OCI-LY1 (cell line): Measurements from ENCODE around the gene GAN.

ENCODE experiments used
- H2AFZ ChIP-seq: fragments of 200-600 bp; sonication (generic), shearing (Covaris generic); 2 replicates; pipeline ENCODE4 v1.6.0; 2014; ENCODE audit warnings: antibody characterized with exemption, mild to moderate bottlenecking, low read length
- H3F3A ChIP-seq: fragments of 200-600 bp; sonication (generic), shearing (Covaris generic); 2 replicates; pipeline ENCODE4 v1.6.0; 2014; ENCODE audit warnings: mild to moderate bottlenecking, antibody characterized with exemption, low read length, moderate library complexity; ENCODE audit not compliant: insufficient read depth
- H3K27ac ChIP-seq: fragments of 200-600 bp; sonication (generic); 2 replicates; pipeline ENCODE4 v1.5.1; 2014; ENCODE audit warnings: low read length, mixed run types, mild to moderate bottlenecking, low read depth; ENCODE audit not compliant: poor library complexity, severe bottlenecking
- H3K27me3 ChIP-seq: fragments of 200-600 bp; sonication (generic); 2 replicates; pipeline ENCODE4 v1.6.0; 2014; ENCODE audit warnings: antibody characterized with exemption, mild to moderate bottlenecking, low read length, moderate library complexity; ENCODE audit not compliant: insufficient read depth
- H3K36me3 ChIP-seq: fragments of 200-600 bp; sonication (generic); 2 replicates; pipeline ENCODE4 v1.6.1; 2014; ENCODE audit warnings: mild to moderate bottlenecking, antibody characterized with exemption, low read length, moderate library complexity, mixed read lengths; ENCODE audit not compliant: insufficient read depth
- H3K4me1 ChIP-seq: fragments of 200-600 bp; sonication (generic); 2 replicates; pipeline ENCODE4 v1.5.1; 2014; ENCODE audit warnings: mild to moderate bottlenecking, low read length, moderate library complexity; ENCODE audit not compliant: insufficient read depth, severe bottlenecking
- H3K4me2 ChIP-seq: fragments of 200-600 bp; sonication (generic), shearing (Covaris generic); 2 replicates; pipeline ENCODE4 v1.6.1; 2014; ENCODE audit warnings: low read length
- H3K4me3 ChIP-seq: fragments of 200-600 bp; sonication (generic); 2 replicates; pipeline ENCODE4 v1.5.1; 2014; ENCODE audit warnings: low read length, low read depth, mild to moderate bottlenecking, mixed read lengths; ENCODE audit not compliant: poor library complexity, severe bottlenecking
- H3K79me2 ChIP-seq: fragments of 200-600 bp; shearing (Covaris generic); 2 replicates; pipeline ENCODE4 v1.6.1; 2016; ENCODE audit warnings: mixed run types, low read length, mixed read lengths; ENCODE audit not compliant: insufficient read depth
- H3K9ac ChIP-seq: fragments of 200-600 bp; sonication (generic), shearing (Covaris generic); 2 replicates; pipeline ENCODE4 v1.6.1; 2014; ENCODE audit warnings: mild to moderate bottlenecking, low read length, mixed read lengths
- H3K9me2 ChIP-seq: fragments of 200-600 bp; sonication (generic), shearing (Covaris generic); 2 replicates; pipeline ENCODE4 v1.6.1; 2014; ENCODE audit warnings: low read depth, mild to moderate bottlenecking, low read length, mixed read lengths
- H3K9me3 ChIP-seq: fragments of 200-600 bp; shearing (Covaris generic); 2 replicates; pipeline ENCODE4 v1.6.1; 2014; ENCODE audit warnings: low read length, mixed read lengths
- H4K20me1 ChIP-seq: fragments of 200-600 bp; sonication (generic), shearing (Covaris generic); 2 replicates; pipeline ENCODE4 v1.6.0; 2016; ENCODE audit warnings: mild to moderate bottlenecking, low read length; ENCODE audit not compliant: insufficient read depth
- EZH2 ChIP-seq: fragments of 200-600 bp; sonication (generic), shearing (Covaris generic); IDR thresholded peaks from 2 replicates; pipeline ENCODE4 v1.8.0; 2017; ENCODE audit warnings: borderline replicate concordance, mixed run types, mild to moderate bottlenecking, antibody characterized with exemption, low read length, moderate library complexity, mixed read lengths
- TF ChIP-seq, protein P1 (sequence below): fragments of 200-600 bp; sonication (generic), shearing (Covaris generic); IDR thresholded peaks from 2 replicates; pipeline ENCODE4 v1.5.1; 2017; ENCODE audit warnings: mild to moderate bottlenecking, antibody characterized with exemption, low read length, moderate library complexity, mixed read lengths

Gene GAN

DNA sequence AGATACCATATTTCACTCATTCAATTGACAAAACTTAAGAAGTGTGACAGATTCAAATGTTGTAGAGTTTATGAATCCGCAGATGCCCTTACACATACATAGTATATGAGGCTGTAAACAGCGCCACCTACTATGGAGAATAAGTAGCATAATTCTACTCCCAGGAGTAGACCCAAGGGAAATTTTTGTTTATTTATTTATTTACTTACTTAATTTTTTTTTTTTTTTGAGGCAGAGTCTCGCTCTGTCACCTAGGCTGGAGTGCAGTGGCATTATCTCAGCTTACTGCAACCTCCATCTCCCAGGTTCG, 35.5 kb downstream of the GAN start:
- Histone ChIP-seq H3K27me3 (no peaks in the 10 kb centered on the region), H3K9ac (no peak overlapping the region), H3K4me3 (no peak overlapping the region), H3K79me2 (no peaks in the 10 kb centered on the region), H3K36me3 (no peaks in the 10 kb centered on the region), H3K27ac (no peak overlapping the region), H2AFZ (no peak overlapping the region), H3K9me3 (peaks cover 12% of the 10 kb centered on the region; the same call in 1 of the 2 replicates), H3K9me2 (no peaks in the 10 kb centered on the region), H4K20me1 (no peaks in the 10 kb centered on the region), H3F3A (0 out of 2 replicates have a peak, but pooled peaks cover 5% of the 10 kb centered on the region), H3K4me2 (no peak overlapping the region), H3K4me1 (no peaks in the 10 kb centered on the region)
- TF ChIP-seq, protein P1, sequence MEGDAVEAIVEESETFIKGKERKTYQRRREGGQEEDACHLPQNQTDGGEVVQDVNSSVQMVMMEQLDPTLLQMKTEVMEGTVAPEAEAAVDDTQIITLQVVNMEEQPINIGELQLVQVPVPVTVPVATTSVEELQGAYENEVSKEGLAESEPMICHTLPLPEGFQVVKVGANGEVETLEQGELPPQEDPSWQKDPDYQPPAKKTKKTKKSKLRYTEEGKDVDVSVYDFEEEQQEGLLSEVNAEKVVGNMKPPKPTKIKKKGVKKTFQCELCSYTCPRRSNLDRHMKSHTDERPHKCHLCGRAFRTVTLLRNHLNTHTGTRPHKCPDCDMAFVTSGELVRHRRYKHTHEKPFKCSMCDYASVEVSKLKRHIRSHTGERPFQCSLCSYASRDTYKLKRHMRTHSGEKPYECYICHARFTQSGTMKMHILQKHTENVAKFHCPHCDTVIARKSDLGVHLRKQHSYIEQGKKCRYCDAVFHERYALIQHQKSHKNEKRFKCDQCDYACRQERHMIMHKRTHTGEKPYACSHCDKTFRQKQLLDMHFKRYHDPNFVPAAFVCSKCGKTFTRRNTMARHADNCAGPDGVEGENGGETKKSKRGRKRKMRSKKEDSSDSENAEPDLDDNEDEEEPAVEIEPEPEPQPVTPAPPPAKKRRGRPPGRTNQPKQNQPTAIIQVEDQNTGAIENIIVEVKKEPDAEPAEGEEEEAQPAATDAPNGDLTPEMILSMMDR, result no peak; the same call in 1 of the 2 replicates
- no peak for TF ChIP-seq EZH2

DNA sequence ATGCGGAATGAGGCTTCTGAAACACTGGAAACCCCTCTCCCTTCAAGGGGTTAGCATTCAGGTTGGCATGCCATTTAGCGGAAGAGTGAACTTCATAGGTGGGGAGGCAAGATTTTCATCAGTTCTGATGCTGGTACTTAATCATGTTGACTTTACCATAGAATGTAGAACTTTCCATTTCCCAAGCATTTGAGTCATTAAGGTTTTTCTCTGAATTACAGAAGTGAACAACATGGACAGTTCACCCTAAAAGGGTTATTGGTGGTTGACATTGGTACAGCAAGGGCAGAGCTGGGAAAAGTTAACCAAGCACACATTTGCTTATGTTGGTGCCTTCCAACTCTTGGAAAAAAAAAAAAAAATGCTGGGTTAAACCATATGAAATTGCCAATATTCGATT, 39.1 kb downstream of the GAN start:
- Histone ChIP-seq H4K20me1 (no peaks in the 10 kb centered on the region), H3K36me3 (peaks cover 12% of the 10 kb centered on the region), H2AFZ (no peak overlapping the region), H3K4me2 (no peak overlapping the region), H3K27ac (no peak overlapping the region), H3K27me3 (no peaks in the 10 kb centered on the region), H3F3A (0 out of 2 replicates have a peak, but pooled peaks cover 5% of the 10 kb centered on the region), H3K9me2 (no peaks in the 10 kb centered on the region), H3K9ac (no peak overlapping the region), H3K79me2 (no peaks in the 10 kb centered on the region), H3K4me3 (no peak overlapping the region), H3K9me3 (no peaks in the 10 kb centered on the region), H3K4me1 (no peaks in the 10 kb centered on the region)
- TF ChIP-seq EZH2, result no peak
- TF ChIP-seq, protein P1, result no peak

DNA sequence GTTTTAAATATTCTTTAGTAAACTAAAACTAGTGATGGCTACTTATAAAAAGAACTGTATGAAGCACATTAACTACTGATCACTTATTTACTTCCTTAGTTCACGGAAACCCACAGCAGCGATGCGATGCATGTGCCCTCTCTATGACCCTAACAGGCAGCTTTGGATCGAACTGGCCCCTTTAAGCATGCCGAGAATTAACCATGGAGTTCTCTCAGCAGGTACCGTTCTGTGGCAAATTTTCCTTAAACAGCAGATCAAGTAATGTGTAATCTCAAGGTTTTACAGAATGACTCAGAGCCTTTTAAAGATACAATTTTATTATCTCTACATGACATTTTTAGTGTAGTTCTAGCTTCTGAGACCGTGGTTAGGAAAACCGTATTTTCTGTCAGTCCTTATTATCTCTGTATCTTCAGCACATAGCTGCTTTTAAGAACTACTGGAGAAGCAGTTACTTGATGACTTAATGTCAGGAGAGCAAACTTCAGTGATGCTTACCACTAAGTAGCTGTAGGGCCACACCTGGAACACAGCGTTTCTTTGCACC, 43.0 kb downstream of the GAN start:
- TF ChIP-seq, protein P1, result no peak
- TF ChIP-seq EZH2, result no peak
- no peaks in the 10 kb centered on the region for H3K4me1 ChIP-seq
- H3K9me2 ChIP-seq, result no peaks in the 10 kb centered on the region
- no peaks in the 10 kb centered on the region for H3K27me3 ChIP-seq
- no peak overlapping the region for H2AFZ ChIP-seq
- H3F3A ChIP-seq, result 0 out of 2 replicates have a peak, but pooled peaks cover 5% of the 10 kb centered on the region
- no peak overlapping the region for H3K9ac ChIP-seq
- H3K9me3 ChIP-seq, result no peaks in the 10 kb centered on the region
- no peak overlapping the region for H3K4me3 ChIP-seq
- H3K79me2 ChIP-seq, result no peaks in the 10 kb centered on the region
- H3K4me2 ChIP-seq, result no peak overlapping the region
- no peak overlapping the region for H3K27ac ChIP-seq
- peaks cover 24% of the 10 kb centered on the region for H3K36me3 ChIP-seq
- no peaks in the 10 kb centered on the region for H4K20me1 ChIP-seq
